Measurements from ENCODE around the gene STKLD1. TPM values are rescaled to one million over a fixed set of nuclear protein-coding genes. Genes with fewer than 3 reads are reported as not detected.
"Not testable (repeated sequence)": the region's sequence is repeated elsewhere in the genome, so short reads cannot be mapped to it uniquely, and the experiment has no call there.

Gene STKLD1
- total RNA-seq, 1 donor from 2014 or later = 0.27 TPM

- peak; percentile 29 for DNase-seq
- intact Hi-C loops (cut with DNase I) = no loop called here
- ATAC-seq (ENCODE audit: poor library complexity) = no peak
Measured at GRCh38 chr9:133357656-133358055, 18.5 kb upstream of the STKLD1 start.

GRCh38 chr9:133359399-133360175 lies 16.6 kb upstream of the STKLD1 start:
- DNase-seq (no peak), ATAC-seq (ENCODE audit: poor library complexity) (no peak)
- intact Hi-C loops (cut with DNase I) = no loop called here

GRCh38 chr9:133360400-133361393 lies 15.5 kb upstream of the STKLD1 start:
- no peak for DNase-seq
- intact Hi-C loops (cut with DNase I) = no loop called here
- ATAC-seq (ENCODE audit: poor library complexity) = no peak

- ATAC-seq (ENCODE audit: poor library complexity) (no peak), DNase-seq (no peak)
- intact Hi-C loops (cut with DNase I) = no loop called here
Measured at GRCh38 chr9:133361507-133362092, 14.6 kb upstream of the STKLD1 start.

- intact Hi-C loops (cut with DNase I) = no loop called here
- DNase-seq (no peak), ATAC-seq (ENCODE audit: poor library complexity) (no peak)
Measured at GRCh38 chr9:133362359-133363044, 13.7 kb upstream of the STKLD1 start.

GRCh38 chr9:133366435-133366834 lies 9.7 kb upstream of the STKLD1 start:
- no peak for ATAC-seq (ENCODE audit: poor library complexity)
- intact Hi-C loops (cut with DNase I) = no loop called here

GRCh38 chr9:133367221-133367620 lies 8.9 kb upstream of the STKLD1 start:
- DNase-seq (no peak), ATAC-seq (ENCODE audit: poor library complexity) (no peak)
- intact Hi-C loops (cut with DNase I) = no loop called here

More at GRCh38 chr9:133366435-133366834, 9.7 kb upstream of the STKLD1 start:
- DNase-seq = no peak

GRCh38 chr9:133367778-133368177 lies 8.4 kb upstream of the STKLD1 start:
- no peak for DNase-seq
- no peak for ATAC-seq (ENCODE audit: poor library complexity)
- intact Hi-C loops (cut with DNase I) = no loop called here

GRCh38 chr9:133368249-133368881 lies 7.8 kb upstream of the STKLD1 start:
- no peak for ATAC-seq (ENCODE audit: poor library complexity)
- intact Hi-C loops (cut with DNase I) = no loop called here
- no peak for DNase-seq

GRCh38 chr9:133369422-133369821 lies 6.7 kb upstream of the STKLD1 start:
- ATAC-seq (ENCODE audit: poor library complexity) (no peak), DNase-seq (no peak)
- intact Hi-C loops (cut with DNase I) = no loop called here

GRCh38 chr9:133369933-133370332 lies 6.2 kb upstream of the STKLD1 start:
- ATAC-seq (ENCODE audit: poor library complexity) (no peak), DNase-seq (no peak)
- intact Hi-C loops (cut with DNase I) = no loop called here

GRCh38 chr9:133370685-133371084 lies 5.5 kb upstream of the STKLD1 start:
- DNase-seq = no peak
- ATAC-seq (ENCODE audit: poor library complexity) = no peak
- intact Hi-C loops (cut with DNase I) = no loop called here

- no peak for DNase-seq
- intact Hi-C loops (cut with DNase I) = no loop called here
- ATAC-seq (ENCODE audit: poor library complexity) = no peak
Measured at GRCh38 chr9:133371261-133371711, 4.9 kb upstream of the STKLD1 start.

- intact Hi-C loops (cut with DNase I) = no loop called here
- ATAC-seq (ENCODE audit: poor library complexity) = no peak
- peak; percentile 64 for DNase-seq
Measured at GRCh38 chr9:133372144-133372543, 4.0 kb upstream of the STKLD1 start.

- intact Hi-C loops (cut with DNase I) = no loop called here
- DNase-seq (no peak), ATAC-seq (ENCODE audit: poor library complexity) (no peak)
Measured at GRCh38 chr9:133374612-133375115, 1.5 kb upstream of the STKLD1 start.

GRCh38 chr9:133375116-133375723 lies 946 bp upstream of the STKLD1 start:
- no peak for DNase-seq
- no peak for ATAC-seq (ENCODE audit: poor library complexity)
- intact Hi-C loops (cut with DNase I) = no loop called here

GRCh38 chr9:133377280-133377679 lies 1.1 kb downstream of the STKLD1 start:
- ATAC-seq (ENCODE audit: poor library complexity); intact Hi-C loops (cut with DNase I); DNase-seq: not testable (repeated sequence)

Data from Right ventricle myocardium superior (tissue), 1 donor.